KMS-11 (cell line): Measurements from ENCODE around the gene RSF1.

Source experiments
- H2AFZ ChIP-seq: fragments of 200-600 bp; sonication (generic); 2 replicates; pipeline ENCODE4 v1.6.1; 2016; ENCODE audit warnings: antibody characterized with exemption, mixed run types, low read depth
- H3K27ac ChIP-seq: fragments of 200-600 bp; sonication (generic); 2 replicates; pipeline ENCODE4 v1.6.1; 2016; ENCODE audit warnings: mild to moderate bottlenecking, mixed run types
- H3K27me3 ChIP-seq: fragments of 200-600 bp; sonication (generic); 2 replicates; pipeline ENCODE4 v1.6.1; 2017; ENCODE audit warnings: mild to moderate bottlenecking, low read depth, mixed run types, moderate library complexity; ENCODE audit not compliant: insufficient read depth
- H3K36me3 ChIP-seq: fragments of 200-600 bp; sonication (generic); 2 replicates; pipeline ENCODE4 v1.6.1; 2017; ENCODE audit warnings: mild to moderate bottlenecking, mixed run types; ENCODE audit not compliant: insufficient read depth
- H3K4me1 ChIP-seq: fragments of 200-600 bp; sonication (generic); 2 replicates; pipeline ENCODE4 v1.6.1; 2016; ENCODE audit warnings: mild to moderate bottlenecking, low read depth, mixed run types; ENCODE audit not compliant: poor library complexity, severe bottlenecking
- H3K4me2 ChIP-seq: fragments of 200-600 bp; sonication (generic); 2 replicates; pipeline ENCODE4 v1.7.0; 2016; ENCODE audit warnings: mild to moderate bottlenecking, mixed run types
- H3K4me3 ChIP-seq: fragments of 200-600 bp; sonication (generic); IDR thresholded peaks from 2 replicates; pipeline ENCODE4 v1.6.1; 2017; ENCODE audit warnings: low read depth, low read length, mixed read lengths; ENCODE audit not compliant: insufficient read depth
- H3K79me2 ChIP-seq: fragments of 200-600 bp; sonication (generic); 2 replicates; pipeline ENCODE4 v1.6.1; 2016; ENCODE audit warnings: low read depth, mixed run types; ENCODE audit not compliant: insufficient read depth
- H3K9ac ChIP-seq: fragments of 200-600 bp; sonication (generic); 2 replicates; pipeline ENCODE4 v1.6.1; 2016; ENCODE audit warnings: mild to moderate bottlenecking, mixed run types
- H4K20me1 ChIP-seq: fragments of 200-600 bp; sonication (generic); 2 replicates; pipeline ENCODE4 v1.6.1; 2016; ENCODE audit warnings: mild to moderate bottlenecking, mixed run types; ENCODE audit not compliant: insufficient read depth
- TF ChIP-seq, protein P1 (sequence below): fragments of 200-600 bp; sonication (generic); conservative IDR thresholded peaks from 2 replicates; pipeline ENCODE4 v1.6.1; 2017; ENCODE audit warnings: low read depth, mild to moderate bottlenecking, antibody characterized with exemption, low read length, moderate library complexity, mixed read lengths

Gene RSF1

GRCh38 chr11:77753230-77753629 lies 67.3 kb downstream of the RSF1 start:
- H3K79me2 ChIP-seq = peaks cover 18% of the 10 kb centered on the region; the same call in 1 of the 2 replicates
- H3K4me1 ChIP-seq = no peaks in the 10 kb centered on the region
- H2AFZ ChIP-seq = no peak overlapping the region
- H3K36me3 ChIP-seq = no peaks in the 10 kb centered on the region
- TF ChIP-seq, protein P1, sequence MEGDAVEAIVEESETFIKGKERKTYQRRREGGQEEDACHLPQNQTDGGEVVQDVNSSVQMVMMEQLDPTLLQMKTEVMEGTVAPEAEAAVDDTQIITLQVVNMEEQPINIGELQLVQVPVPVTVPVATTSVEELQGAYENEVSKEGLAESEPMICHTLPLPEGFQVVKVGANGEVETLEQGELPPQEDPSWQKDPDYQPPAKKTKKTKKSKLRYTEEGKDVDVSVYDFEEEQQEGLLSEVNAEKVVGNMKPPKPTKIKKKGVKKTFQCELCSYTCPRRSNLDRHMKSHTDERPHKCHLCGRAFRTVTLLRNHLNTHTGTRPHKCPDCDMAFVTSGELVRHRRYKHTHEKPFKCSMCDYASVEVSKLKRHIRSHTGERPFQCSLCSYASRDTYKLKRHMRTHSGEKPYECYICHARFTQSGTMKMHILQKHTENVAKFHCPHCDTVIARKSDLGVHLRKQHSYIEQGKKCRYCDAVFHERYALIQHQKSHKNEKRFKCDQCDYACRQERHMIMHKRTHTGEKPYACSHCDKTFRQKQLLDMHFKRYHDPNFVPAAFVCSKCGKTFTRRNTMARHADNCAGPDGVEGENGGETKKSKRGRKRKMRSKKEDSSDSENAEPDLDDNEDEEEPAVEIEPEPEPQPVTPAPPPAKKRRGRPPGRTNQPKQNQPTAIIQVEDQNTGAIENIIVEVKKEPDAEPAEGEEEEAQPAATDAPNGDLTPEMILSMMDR = no peak
- no peaks in the 10 kb centered on the region for H3K27me3 ChIP-seq
- no peak overlapping the region for H3K4me2 ChIP-seq
- no peak overlapping the region for H3K4me3 ChIP-seq
- no peaks in the 10 kb centered on the region for H4K20me1 ChIP-seq
- H3K9ac ChIP-seq = no peak overlapping the region
- no peak overlapping the region for H3K27ac ChIP-seq

DNA sequence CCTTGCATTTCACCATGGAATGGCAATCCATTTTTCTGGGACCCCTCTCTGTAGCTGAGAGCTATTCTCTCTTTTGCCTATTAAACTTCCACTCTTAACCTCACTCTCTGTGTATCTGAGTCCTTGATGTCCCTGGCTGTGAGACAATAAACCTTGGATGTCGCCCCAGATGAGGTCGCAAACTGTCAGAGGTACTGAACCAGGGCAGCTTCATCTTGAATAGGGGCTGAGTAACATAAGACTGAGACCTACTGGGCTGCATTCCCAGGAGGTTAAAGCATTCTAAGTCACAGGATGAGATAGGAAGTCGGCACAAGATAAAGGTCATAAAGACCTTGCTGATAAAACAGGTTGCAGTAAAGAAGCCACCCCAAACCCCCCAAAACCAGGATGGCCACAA lies 68.0 kb downstream of the RSF1 start:
- Histone ChIP-seq H3K79me2 (peaks cover 18% of the 10 kb centered on the region; the same call in 1 of the 2 replicates), H4K20me1 (no peaks in the 10 kb centered on the region), H3K9ac (no peak overlapping the region), H3K4me2 (no peak overlapping the region), H3K27me3 (no peaks in the 10 kb centered on the region), H3K36me3 (no peaks in the 10 kb centered on the region), H3K27ac (no peak overlapping the region), H2AFZ (no peak overlapping the region), H3K4me3 (no peak overlapping the region), H3K4me1 (no peaks in the 10 kb centered on the region)
- TF ChIP-seq, protein P1 = no peak

- Histone ChIP-seq H2AFZ (no peak overlapping the region), H3K79me2 (peaks cover 18% of the 10 kb centered on the region; the same call in 1 of the 2 replicates), H3K27me3 (no peaks in the 10 kb centered on the region), H4K20me1 (no peaks in the 10 kb centered on the region), H3K27ac (no peak overlapping the region), H3K4me1 (no peaks in the 10 kb centered on the region), H3K9ac (no peak overlapping the region), H3K4me3 (no peak overlapping the region), H3K4me2 (no peak overlapping the region), H3K36me3 (no peaks in the 10 kb centered on the region)
- TF ChIP-seq, protein P1 = no peak
Observed at GRCh38 chr11:77750394-77751156, 69.9 kb downstream of the RSF1 start.

DNA sequence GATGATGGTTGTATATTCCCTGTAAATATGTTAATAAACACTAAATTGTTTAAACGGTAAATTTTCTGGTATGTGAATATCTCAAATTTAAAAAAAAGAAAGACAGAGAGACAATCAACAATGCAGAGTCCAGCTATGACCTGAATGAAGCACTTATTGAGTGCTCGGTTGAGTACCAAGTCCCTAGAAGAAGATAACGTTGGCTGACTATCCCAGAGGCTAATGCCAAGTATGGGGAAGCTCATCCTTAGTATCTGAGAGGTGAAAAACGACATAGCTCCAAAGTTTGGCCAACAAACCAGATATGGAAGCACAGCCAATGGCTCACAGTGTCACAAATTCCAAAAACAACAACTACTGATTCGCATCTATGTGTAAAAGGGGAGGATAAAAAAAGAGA lies 71.3 kb downstream of the RSF1 start:
- Histone ChIP-seq H3K9ac (no peak overlapping the region), H3K36me3 (no peaks in the 10 kb centered on the region), H3K4me3 (no peak overlapping the region), H4K20me1 (no peaks in the 10 kb centered on the region), H2AFZ (no peak overlapping the region), H3K27me3 (no peaks in the 10 kb centered on the region), H3K4me1 (no peaks in the 10 kb centered on the region), H3K4me2 (no peak overlapping the region), H3K27ac (no peak overlapping the region), H3K79me2 (peaks cover 18% of the 10 kb centered on the region; the same call in 1 of the 2 replicates)
- TF ChIP-seq, protein P1 = no peak
